ENCODE measurements around the gene COL24A1. TPM values are rescaled to one million over a fixed set of nuclear protein-coding genes. Genes with fewer than 3 reads are reported as not detected.
A peak's percentile ranks its signal among the peaks of the same experiment; 100 is the strongest.

COL24A1 gene
- total and polyA plus RNA-seq, 7 donors, result under 0.01 to 8.6 (median 6.7) TPM; not detected in 1

DNA sequence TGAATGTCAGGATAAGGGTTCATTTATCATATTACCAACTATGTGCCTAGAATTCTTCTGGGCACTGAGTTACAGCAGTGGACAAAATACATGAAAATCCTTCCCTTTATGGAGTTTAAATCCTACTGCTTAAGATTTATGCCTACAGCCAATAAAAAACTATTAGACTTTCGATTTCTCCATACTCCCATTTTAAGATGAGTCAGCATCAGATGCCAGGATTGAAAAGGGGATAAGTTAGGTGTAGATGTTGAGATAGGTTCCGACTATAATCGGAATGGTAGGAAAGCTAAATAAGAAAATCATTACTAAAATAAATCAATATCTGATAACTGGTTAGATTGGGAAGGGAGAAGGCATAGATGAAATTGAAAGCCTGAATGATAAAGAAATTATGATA lies 3.2 kb upstream of the COL24A1 start:
- Histone ChIP-seq H3K27me3 (no peaks in the 10 kb centered on the region), H3K27ac (peak overlapping the region in 2 of 4 donors; percentile 6 to 25), H3K4me1 (peaks cover 0 to 23% (median 18%) of the 10 kb centered on the region in 4 donors), H3K4me3 (no peak overlapping the region), H3K36me3 (no peaks in the 10 kb centered on the region), H3K9me3 (no peaks in the 10 kb centered on the region)
- intact Hi-C loops (cut with DNase I), result no loop called here
- no peak for DNase-seq
- TF ChIP-seq POLR2A (IDR thresholded peaks at IDR 0.05) (no peak), CTCF (IDR thresholded peaks at IDR 0.05) (no peak), POLR2AphosphoS5 (IDR thresholded peaks at IDR 0.05) (no peak)
- WGBS, 2 donors, result 87 to 93% methylated on average over 3 of the region's 3 CpGs

- H3K9me3 ChIP-seq, result no peaks in the 10 kb centered on the region
- DNase-seq, result peak; percentile 85
- peak overlapping the region; percentile 76 to 85 (median 78) for H3K27ac ChIP-seq
- peaks cover 0 to 46% (median 39%) of the 10 kb centered on the region in 4 donors for H3K4me1 ChIP-seq
- intact Hi-C loops (cut with DNase I), result loop anchor here (2.0 kb wide), 1 partner anchor 35 kb away; no protein-coding TSS in a partner anchor
- 1 to 2% methylated on average over 40 of the region's 40 CpGs for whole genome bisulfite sequencing, 2 donors
- no peaks in the 10 kb centered on the region for H3K36me3 ChIP-seq
- no peaks in the 10 kb centered on the region for H3K27me3 ChIP-seq
- H3K4me3 ChIP-seq, result peak overlapping the region; percentile 29 to 54 (median 44)
- TF ChIP-seq POLR2A (IDR thresholded peaks at IDR 0.05) (no peak), EP300 (IDR thresholded peaks at IDR 0.05) (no peak), CTCF (IDR thresholded peaks at IDR 0.05) (no peak), POLR2AphosphoS5 (IDR thresholded peaks at IDR 0.05) (peak in 2 of 4 donors; percentile 14 to 55)
Measured at GRCh38 chr1:86155807-86156565, 586 bp downstream of the COL24A1 start.

DNA sequence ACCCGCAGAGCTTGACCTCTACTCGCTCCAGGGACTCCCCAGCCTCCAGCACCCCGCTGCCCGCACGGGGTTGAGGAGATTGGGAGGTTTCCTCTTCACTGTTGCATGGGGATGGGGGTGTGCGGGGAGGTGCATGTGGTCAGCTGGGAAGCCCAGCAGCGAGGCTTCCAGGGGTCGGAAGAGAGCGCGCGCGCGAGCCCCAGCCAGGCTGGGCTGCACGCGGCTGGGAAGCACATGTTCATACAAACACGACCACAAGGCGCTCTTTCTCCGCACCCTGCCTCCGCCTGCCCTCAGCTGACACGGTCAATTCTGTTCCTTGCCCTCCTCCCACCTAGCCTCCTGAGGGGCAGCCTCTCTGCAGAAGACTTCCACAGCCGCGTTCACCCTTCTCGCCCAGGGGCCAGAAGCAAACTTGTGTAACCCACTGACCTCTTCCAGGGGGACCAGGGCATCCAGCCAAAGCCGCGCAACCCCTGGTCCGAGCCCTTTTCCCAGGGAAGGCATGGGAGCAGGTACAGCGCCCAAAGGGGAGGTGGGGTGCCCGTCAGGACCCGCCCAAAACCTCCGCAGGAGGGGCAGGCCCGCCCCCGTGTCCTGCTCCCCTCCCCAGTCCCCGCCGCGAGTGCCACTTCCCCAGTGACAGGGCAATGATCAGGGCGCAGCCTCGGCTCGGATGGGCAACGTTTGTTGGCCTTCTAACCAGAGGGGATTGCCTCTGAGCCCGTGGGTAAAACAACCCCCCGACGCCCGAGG lies 1.3 kb downstream of the COL24A1 start:
- Histone ChIP-seq H3K36me3 (no peaks in the 10 kb centered on the region), H3K27ac (peak overlapping the region; percentile 76 to 85 (median 78)), H3K9me3 (no peaks in the 10 kb centered on the region), H3K27me3 (no peaks in the 10 kb centered on the region), H3K4me3 (peak overlapping the region; percentile 29 to 54 (median 44)), H3K4me1 (peaks cover 0 to 46% (median 37%) of the 10 kb centered on the region in 4 donors)
- peak; percentile 67 for DNase-seq
- intact Hi-C loops (cut with DNase I), result no loop called here
- 7 to 15% methylated on average over 43 of the region's 43 CpGs for WGBS, 2 donors
- TF ChIP-seq CTCF (IDR thresholded peaks at IDR 0.05), result peak in 1 of 4 experiments; percentile 20
- TF ChIP-seq EP300 (IDR thresholded peaks at IDR 0.05), result no peak
- no peak for TF ChIP-seq POLR2A (IDR thresholded peaks at IDR 0.05)
- TF ChIP-seq POLR2AphosphoS5 (IDR thresholded peaks at IDR 0.05), result peak in 1 of 4 donors; percentile 6

GRCh38 chr1:86154571-86155050 lies 2.0 kb downstream of the COL24A1 start:
- peak; percentile 69 for DNase-seq
- TF ChIP-seq EP300 (IDR thresholded peaks at IDR 0.05) (peak in 1 of 4 donors; percentile 57), CTCF (IDR thresholded peaks at IDR 0.05) (no peak), POLR2AphosphoS5 (IDR thresholded peaks at IDR 0.05) (peak; percentile 59 to 93 (median 82))
- no peaks in the 10 kb centered on the region for H3K27me3 ChIP-seq
- WGBS, 2 donors, result 39 to 64% methylated on average over 20 of the region's 20 CpGs
- intact Hi-C loops (cut with DNase I), result no loop called here
- peaks cover 0 to 46% (median 37%) of the 10 kb centered on the region in 4 donors for H3K4me1 ChIP-seq
- H3K36me3 ChIP-seq, result no peaks in the 10 kb centered on the region
- H3K27ac ChIP-seq, result peak overlapping the region in 3 of 4 donors; percentile 78 to 85 (median 79)
- H3K4me3 ChIP-seq, result peak overlapping the region in 3 of 4 donors; percentile 36 to 54 (median 51)
- no peaks in the 10 kb centered on the region for H3K9me3 ChIP-seq

Data from sigmoid colon (tissue), 7 donors.